NAMALWA (cell line): ENCODE data around the gene FBXW9.
"Not testable (repeated sequence)": the region's sequence is repeated elsewhere in the genome, so short reads cannot be mapped to it uniquely, and the experiment has no call there.

ENCODE experiments used
- DNase-seq: peaks from one replicate; pipeline ENCODE4 v3.0.0-alpha.2; 2015; ENCODE audit warnings: low spot score

The FBXW9 gene

GRCh38 chr19:12681074-12681987 lies 15.1 kb downstream of the FBXW9 start, which contains the start of gene DHPS:
Gene DHPS (minus strand): TSS chr19:12681880. CDS start chr19:12681766, 114 bp downstream.
- DNase-seq = peak; percentile 98

GRCh38 chr19:12680034-12680433 lies 16.4 kb downstream of the FBXW9 start:
- DNase-seq = no peak

- not testable (repeated sequence) for DNase-seq
Measured at GRCh38 chr19:12678039-12678438, 18.4 kb downstream of the FBXW9 start.

- DNase-seq = no peak
Measured at GRCh38 chr19:12676928-12677327, 19.5 kb downstream of the FBXW9 start.

- peak; percentile 88 for DNase-seq
Measured at GRCh38 chr19:12676384-12676792, 20.0 kb downstream of the FBXW9 start.

GRCh38 chr19:12675940-12676339 lies 20.5 kb downstream of the FBXW9 start:
- no peak for DNase-seq

- DNase-seq = no peak
Measured at GRCh38 chr19:12675399-12675798, 21.0 kb downstream of the FBXW9 start.

GRCh38 chr19:12672744-12673143 lies 23.7 kb downstream of the FBXW9 start:
- no peak for DNase-seq

- DNase-seq = no peak
Measured at GRCh38 chr19:12670159-12670928, 26.1 kb downstream of the FBXW9 start.

GRCh38 chr19:12669270-12670158 lies 26.9 kb downstream of the FBXW9 start:
- peak; percentile 84 for DNase-seq

- DNase-seq = peak; percentile 73
Measured at GRCh38 chr19:12668932-12669269, 27.5 kb downstream of the FBXW9 start.

- DNase-seq = no peak
Measured at GRCh38 chr19:12668346-12668745, 28.1 kb downstream of the FBXW9 start.

- peak; percentile 29 for DNase-seq
Measured at GRCh38 chr19:12667731-12668302, 28.6 kb downstream of the FBXW9 start.

GRCh38 chr19:12666265-12667048 lies 30.0 kb downstream of the FBXW9 start, which contains the start of the genes MAN2B1 and WDR83:
Gene MAN2B1 (minus strand): TSS chr19:12666742. CDS start chr19:12666701, 41 bp downstream.
Gene WDR83 (plus strand): TSS chr19:12666807. CDS start chr19:12669791, 2,984 bp downstream.
- DNase-seq = peak; percentile 87

- DNase-seq = peak; percentile 76
Measured at GRCh38 chr19:12665671-12666264, 30.7 kb downstream of the FBXW9 start.

- peak; percentile 95 for DNase-seq
Measured at GRCh38 chr19:12665281-12665573, 31.2 kb downstream of the FBXW9 start.

- peak; percentile 47 for DNase-seq
Measured at GRCh38 chr19:12664406-12665280, 31.8 kb downstream of the FBXW9 start.

GRCh38 chr19:12660980-12661379 lies 35.5 kb downstream of the FBXW9 start:
- no peak for DNase-seq

- no peak for DNase-seq
Measured at GRCh38 chr19:12657966-12658365, 38.5 kb downstream of the FBXW9 start.
